HuH-7 (cell line): ENCODE measurements around the gene KCNH2.

Source experiments
- DNase-seq: peaks from one replicate; pipeline ENCODE4 v3.0.0; 2011; ENCODE audit warnings: low spot score

The KCNH2 gene

DNA sequence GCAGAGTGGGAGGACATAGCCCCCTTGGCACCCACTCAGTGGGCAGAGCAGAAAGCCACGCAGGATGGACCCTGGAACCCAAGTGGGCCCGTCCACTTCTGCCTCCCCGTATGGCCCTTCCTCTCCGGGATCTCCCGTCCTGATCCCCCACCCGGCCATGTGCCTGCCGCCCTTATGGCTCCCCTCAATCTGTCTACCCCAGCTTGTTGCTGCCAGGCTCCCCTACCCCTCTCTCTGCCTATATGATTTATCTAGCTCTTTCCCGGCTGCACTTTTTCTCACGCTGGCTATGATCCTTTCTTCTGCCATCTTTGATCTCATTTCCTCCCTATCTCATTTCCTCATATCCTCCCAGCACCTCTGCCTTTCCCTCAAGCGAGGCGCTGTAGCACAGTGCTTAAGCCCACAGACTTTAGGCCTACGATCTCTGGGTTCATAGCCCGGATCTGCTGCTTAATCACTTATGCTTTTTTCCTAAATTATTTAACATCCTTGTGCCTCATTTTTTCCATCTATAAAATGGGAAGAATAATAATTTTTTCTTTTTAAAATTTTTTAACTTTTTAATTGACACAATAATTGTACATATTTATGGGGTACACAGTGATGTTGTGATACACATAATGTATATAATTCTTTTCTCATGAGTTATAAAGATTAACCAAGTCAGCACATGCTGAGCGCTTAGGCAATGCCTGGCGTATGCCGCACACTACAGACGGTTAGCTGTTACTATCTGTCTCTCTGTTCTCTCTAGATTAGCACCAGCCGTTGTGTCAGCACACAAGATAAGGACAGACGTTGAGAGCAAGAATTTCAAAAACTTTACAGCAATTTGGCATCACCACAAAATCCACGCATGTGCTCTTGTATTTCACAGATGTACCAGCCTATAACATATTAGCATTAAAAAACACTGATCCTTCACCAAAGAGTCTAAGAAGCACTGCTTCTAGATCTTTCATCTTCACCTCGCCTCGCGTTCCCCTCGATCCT lies 18.1 kb downstream of the KCNH2 start:
- no peak for DNase-seq

GRCh38 chr7:150959081-150959480 lies 19.0 kb downstream of the KCNH2 start:
- no peak for DNase-seq

DNA sequence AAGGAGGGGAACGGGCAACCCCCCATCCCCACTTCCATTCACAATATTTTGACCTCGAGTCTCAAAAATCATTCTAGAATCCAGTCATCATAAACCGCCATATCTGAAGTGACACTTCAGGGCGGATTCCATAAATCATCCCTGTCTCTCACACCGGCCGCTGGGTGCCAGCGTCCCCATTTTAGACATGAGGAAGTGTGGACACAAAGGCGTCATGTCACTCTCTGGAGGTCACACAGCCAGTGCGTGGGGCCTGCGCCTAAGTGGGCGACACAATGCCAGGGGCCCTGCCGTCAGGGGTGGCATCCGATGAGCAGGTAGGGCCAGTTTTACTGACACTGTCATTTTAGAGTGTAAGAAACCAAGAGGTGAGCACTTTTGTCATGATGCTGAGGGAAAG lies 19.5 kb downstream of the KCNH2 start:
- no peak for DNase-seq

DNA sequence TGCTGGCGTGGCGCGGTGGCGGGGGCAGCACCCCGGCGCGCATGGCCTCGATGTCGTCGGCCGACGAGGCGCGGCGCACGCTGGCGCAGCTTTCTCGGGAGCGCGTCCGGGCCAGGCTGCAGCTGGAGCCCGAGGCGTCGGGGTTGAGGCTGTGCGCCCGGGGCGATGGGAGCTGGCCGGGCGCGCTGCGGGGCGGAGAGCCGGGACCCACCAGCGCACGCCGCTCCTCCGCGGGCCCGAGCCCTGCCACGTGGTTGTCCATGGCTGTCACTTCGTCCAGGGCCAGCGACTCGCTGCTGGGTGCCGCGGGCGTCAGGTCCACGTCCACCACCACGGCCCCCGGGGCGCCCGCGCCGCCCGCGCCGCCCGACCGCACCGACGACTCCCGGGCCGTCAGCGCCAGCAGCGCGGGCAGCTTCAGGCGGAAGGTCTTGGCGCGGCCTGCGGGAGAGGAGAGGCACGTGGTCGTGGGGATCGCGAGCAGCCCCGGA lies 20.0 kb downstream of the KCNH2 start:
- DNase-seq, result no peak

DNA sequence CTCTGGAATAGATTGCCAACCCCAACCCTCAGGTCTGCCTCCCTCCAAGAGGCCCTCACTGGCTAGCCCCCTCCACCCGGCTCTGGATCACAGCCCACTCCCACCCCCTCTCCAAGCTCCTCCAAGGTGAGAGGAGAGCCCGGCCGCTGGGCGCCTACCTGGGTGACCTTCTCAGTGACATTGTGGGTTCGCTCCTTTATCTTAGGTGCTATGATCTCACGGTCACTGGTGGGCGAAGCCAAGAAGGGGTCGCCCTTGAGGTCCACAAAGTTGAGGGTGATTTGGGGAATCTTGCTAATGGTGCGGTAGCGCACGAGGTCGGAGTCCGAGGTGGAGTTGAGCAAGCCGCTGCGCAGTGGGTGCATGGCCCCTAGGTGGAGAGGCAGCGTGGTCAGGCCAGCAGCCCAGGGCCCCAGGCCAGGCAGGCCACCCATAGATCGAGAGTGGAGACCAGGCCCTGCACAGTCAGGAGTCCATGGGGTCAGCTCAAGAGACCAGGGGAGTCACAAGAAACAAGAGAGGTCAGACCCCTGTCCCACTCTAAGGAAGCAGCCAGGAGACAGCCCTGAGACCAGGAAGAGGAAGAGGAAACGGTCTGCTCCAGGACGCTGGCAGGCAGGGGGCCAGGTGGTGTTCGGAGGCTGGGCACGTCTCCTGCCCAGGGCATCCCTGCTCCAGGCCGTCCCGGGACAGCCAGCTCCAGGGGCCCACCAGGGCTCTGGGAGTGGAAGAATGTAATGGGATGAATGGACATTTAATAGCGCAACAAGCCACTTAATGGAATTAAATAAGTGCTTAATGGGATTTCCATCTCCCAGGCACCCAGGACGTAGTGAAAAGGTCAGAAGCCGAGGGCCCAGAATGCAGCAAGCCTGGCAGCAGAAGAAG lies 20.7 kb downstream of the KCNH2 start:
- DNase-seq, result no peak

- DNase-seq, result no peak
Measured at GRCh38 chr7:150956395-150957132, 21.6 kb downstream of the KCNH2 start.

DNA sequence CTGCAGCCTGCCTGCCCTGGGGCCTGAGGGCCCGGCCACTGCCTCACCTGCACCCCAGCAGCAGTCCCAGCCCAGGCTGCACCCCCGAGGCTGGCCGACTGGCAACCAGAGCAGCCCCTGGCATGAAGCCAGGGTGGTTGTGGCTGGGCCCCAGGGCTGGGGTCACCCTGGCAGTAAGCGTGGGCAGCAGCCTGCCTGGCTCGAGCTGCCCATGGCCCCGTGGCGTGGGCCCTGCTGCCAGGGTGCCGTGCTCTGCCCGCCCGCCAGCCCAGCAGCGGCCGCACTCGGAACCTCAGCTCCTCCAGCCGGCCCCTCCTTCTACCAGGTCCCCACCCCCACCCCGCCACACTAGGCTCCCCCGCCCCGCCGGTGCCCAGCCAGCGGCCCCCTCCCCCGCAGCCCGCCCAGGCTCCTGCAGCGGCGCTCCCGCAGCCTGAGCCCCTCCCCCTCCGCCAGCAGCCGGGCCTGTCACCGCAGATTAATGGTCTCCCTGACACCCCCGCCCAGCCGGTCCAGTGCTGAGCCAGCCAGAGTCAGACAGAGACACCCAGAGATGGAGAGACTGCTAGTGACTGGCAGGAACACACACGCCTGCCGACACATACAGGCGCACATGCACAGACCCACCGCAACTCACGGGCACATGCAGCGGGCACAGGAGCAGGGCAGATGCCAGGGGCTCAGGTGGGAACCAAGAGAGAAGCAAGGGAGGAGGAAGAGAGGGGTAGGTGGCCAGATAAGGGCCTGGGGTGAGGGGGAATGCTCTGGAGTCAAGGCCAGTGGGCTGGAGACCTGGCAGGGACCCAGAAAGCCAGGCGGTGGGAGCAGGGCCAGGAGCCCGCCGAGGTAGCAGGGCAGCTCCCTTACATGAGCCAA lies 22.4 kb downstream of the KCNH2 start:
- no peak for DNase-seq

DNA sequence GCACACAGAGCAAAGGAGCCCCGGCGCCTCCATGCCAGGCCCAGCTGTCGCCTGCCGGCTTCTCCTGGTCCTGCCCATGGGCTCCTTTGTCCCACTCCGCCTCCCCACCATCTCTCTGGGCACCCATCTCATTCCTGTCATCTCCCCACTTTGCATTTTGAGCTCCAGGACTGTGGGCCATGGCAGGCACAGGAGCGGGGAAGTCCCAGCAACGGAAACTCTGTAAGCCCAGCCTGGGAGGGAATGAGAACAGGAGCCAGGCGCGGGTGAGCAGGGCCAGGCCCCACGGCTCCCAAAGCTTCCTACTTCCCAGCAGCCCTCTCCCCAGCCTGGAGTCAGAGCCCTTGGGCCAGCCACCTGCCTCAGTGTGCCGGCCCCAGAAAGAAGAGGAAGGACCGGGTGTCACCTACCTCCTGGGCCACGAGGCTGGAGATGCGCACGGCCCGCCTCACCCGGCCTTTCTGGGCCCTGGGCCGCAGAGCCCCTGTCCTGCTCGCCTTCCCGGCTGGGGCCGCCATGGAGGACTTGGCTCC lies 23.1 kb downstream of the KCNH2 start:
- no peak for DNase-seq

- DNase-seq, result no peak
Measured at GRCh38 chr7:150954201-150954985, 23.7 kb downstream of the KCNH2 start.

- DNase-seq, result no peak
Measured at GRCh38 chr7:150953061-150953997, 24.8 kb downstream of the KCNH2 start.

- DNase-seq, result no peak
Measured at GRCh38 chr7:150952331-150953050, 25.6 kb downstream of the KCNH2 start.

- DNase-seq, result no peak
Measured at GRCh38 chr7:150951521-150951920, 26.6 kb downstream of the KCNH2 start.

GRCh38 chr7:150951181-150951520 lies 27.0 kb downstream of the KCNH2 start:
- no peak for DNase-seq

- DNase-seq, result no peak
Measured at GRCh38 chr7:150950496-150951180, 27.5 kb downstream of the KCNH2 start.

- DNase-seq, result no peak
Measured at GRCh38 chr7:150949971-150950491, 28.1 kb downstream of the KCNH2 start.

- DNase-seq, result no peak
Measured at GRCh38 chr7:150949564-150949963, 28.6 kb downstream of the KCNH2 start.

GRCh38 chr7:150948791-150949251 lies 29.3 kb downstream of the KCNH2 start:
- DNase-seq, result no peak
